Small intestine (tissue), 7 donors: ENCODE results near the gene ZNF526. TPM values are rescaled to one million over a fixed set of nuclear protein-coding genes. Genes with fewer than 3 reads are reported as not detected.
A peak's percentile ranks its signal among the peaks of the same experiment; 100 is the strongest.
"Not testable (repeated sequence)": the region's sequence is repeated elsewhere in the genome, so short reads cannot be mapped to it uniquely, and the experiment has no call there.

Experiments
- DNase-seq, 2 donors: peaks; one replicate each; pipeline versions ENCODE4 v3.0.0 to v3.0.0-alpha.2; 2013
- FAIRE-seq: peaks from 2 replicates; lab custom pipeline; 2012; peaks lifted over from hg19 to GRCh38; lab: Jason Lieb, UNC
- H3K27ac ChIP-seq, 3 donors: one replicate each; pipeline ENCODE4 v1.5.1; 2013; ENCODE audit warnings: low read length in 2 of 3, mild to moderate bottlenecking in 2 of 3, control low read depth in 1 of 3, inconsistent platforms in 1 of 3, low read depth in 1 of 3, moderate library complexity in 1 of 3
- H3K27me3 ChIP-seq, 3 donors: one replicate each; pipeline ENCODE4 v1.6.1; 2013; ENCODE audit warnings: low read length in 3 of 3, inconsistent platforms in 1 of 3; ENCODE audit not compliant: control insufficient read depth in 3 of 3, insufficient read depth in 3 of 3
- H3K36me3 ChIP-seq, 3 donors: one replicate each; pipeline ENCODE4 v1.6.1; 2013; ENCODE audit warnings: low read length in 3 of 3, inconsistent platforms in 1 of 3, low read depth in 1 of 3, mild to moderate bottlenecking in 1 of 3, moderate library complexity in 1 of 3; ENCODE audit not compliant: control insufficient read depth in 3 of 3, insufficient read depth in 2 of 3
- H3K4me1 ChIP-seq, 3 donors: one replicate each; pipeline ENCODE4 v1.6.1; 2013; ENCODE audit warnings: low read length in 2 of 3, inconsistent platforms in 1 of 3, low read depth in 1 of 3, mild to moderate bottlenecking in 1 of 3, moderate library complexity in 1 of 3; ENCODE audit not compliant: control insufficient read depth in 3 of 3, insufficient read depth in 2 of 3
- H3K4me3 ChIP-seq, 3 donors: one replicate each; pipeline ENCODE4 v1.5.1; 2013; ENCODE audit warnings: low read length in 3 of 3, control low read depth in 1 of 3, inconsistent platforms in 1 of 3, low read depth in 1 of 3, mild to moderate bottlenecking in 1 of 3, moderate library complexity in 1 of 3
- H3K9me3 ChIP-seq, 2 donors: one replicate each; pipeline ENCODE4 v1.6.1; 2013; ENCODE audit warnings: low read depth in 1 of 2, low read length in 1 of 2; ENCODE audit not compliant: control insufficient read depth in 2 of 2, insufficient read depth in 1 of 2
- WGBS, 3 donors: extraction: QIAGEN DNeasy Blood & Tissue Kit; methylation state at CpG; one replicate each; pipeline ENCODE4 v1.1.7; 2013; 5-methylcytosine and 5-hydroxymethylcytosine counted together
- polyA plus RNA-seq, 4 donors: library from polyadenylated mRNA; stranded (reverse) in 3 of 4; unstranded in 1 of 4; fragments of 200-250 nt in 3 of 4; fragments of 120-200 nt in 1 of 4; gene quantifications; one replicate each; pipeline versions ENCODE4 v1.2.1 to v1.2.3, GENCODE V29; 2013
- donor health status: healthy with polysubstance abuse.
- donor health status: control.
- donor health status: control.
- donor health status: Bipolar disorder and iron deficiency.
- donor health status: healthy.

The ZNF526 gene
- polyA plus RNA-seq, 4 donors = 3.2 to 11.3 (median 4.4) TPM

- WGBS, 3 donors = 1% methylated on average over 25 to 66 of the region's 71 CpGs
- FAIRE-seq = no peak
Observed at GRCh38 chr19:42253245-42254088, 33.4 kb downstream of the ZNF526 start.

GRCh38 chr19:42254089-42254849, 34.2 kb downstream of the ZNF526 start:
- Histone ChIP-seq H3K27me3 (no peaks in the 10 kb centered on the region), H3K4me1 (peaks cover 8 to 32% (median 16%) of the 10 kb centered on the region in 3 donors), H3K4me3 (peak overlapping the region; percentile 86 to 100 (median 88)), H3K27ac (peak overlapping the region; percentile 79 to 99 (median 97)), H3K9me3 (no peaks in the 10 kb centered on the region), H3K36me3 (peaks cover 0 to 36% (median 3%) of the 10 kb centered on the region in 3 donors)
- peak; percentile 83 to 93 for DNase-seq
- 0% methylated on average over 33 to 69 of the region's 70 CpGs for WGBS, 3 donors
- FAIRE-seq = no peak

More at GRCh38 chr19:42253245-42254088, 33.4 kb downstream of the ZNF526 start:
- peaks cover 3 to 44% (median 5%) of the 10 kb centered on the region in 3 donors for H3K36me3 ChIP-seq
- peak overlapping the region; percentile 79 to 99 (median 97) for H3K27ac ChIP-seq
- H3K4me1 ChIP-seq = peaks cover 8 to 32% (median 16%) of the 10 kb centered on the region in 3 donors
- H3K4me3 ChIP-seq = peak overlapping the region; percentile 86 to 100 (median 88)
- no peaks in the 10 kb centered on the region for H3K27me3 ChIP-seq
- DNase-seq = peak; percentile 51 to 67
- H3K9me3 ChIP-seq = no peaks in the 10 kb centered on the region

- no peaks in the 10 kb centered on the region for H3K27me3 ChIP-seq
- H3K4me3 ChIP-seq = peak within 1 kb of the TSS; percentile 86 to 100 (median 88)
- DNase-seq (peak; percentile 92 to 99), FAIRE-seq (no peak)
- H3K9me3 ChIP-seq = no peaks in the 10 kb centered on the region
- 1% methylated on average over 47 to 75 of the region's 75 CpGs for WGBS, 3 donors
- H3K4me1 ChIP-seq = peaks cover 8 to 35% (median 16%) of the 10 kb centered on the region in 3 donors
- peak within 1 kb of the TSS; percentile 79 to 99 (median 97) for H3K27ac ChIP-seq
- H3K36me3 ChIP-seq = peaks cover 0 to 28% (median 0%) of the 10 kb centered on the region in 3 donors
Observed at GRCh38 chr19:42254850-42255765, 35.0 kb downstream of the ZNF526 start, which contains the start of gene ERF. TSS of gene ERF (minus strand) at chr19:42255128. CDS start at chr19:42254999, 129 bp downstream.

DNA sequence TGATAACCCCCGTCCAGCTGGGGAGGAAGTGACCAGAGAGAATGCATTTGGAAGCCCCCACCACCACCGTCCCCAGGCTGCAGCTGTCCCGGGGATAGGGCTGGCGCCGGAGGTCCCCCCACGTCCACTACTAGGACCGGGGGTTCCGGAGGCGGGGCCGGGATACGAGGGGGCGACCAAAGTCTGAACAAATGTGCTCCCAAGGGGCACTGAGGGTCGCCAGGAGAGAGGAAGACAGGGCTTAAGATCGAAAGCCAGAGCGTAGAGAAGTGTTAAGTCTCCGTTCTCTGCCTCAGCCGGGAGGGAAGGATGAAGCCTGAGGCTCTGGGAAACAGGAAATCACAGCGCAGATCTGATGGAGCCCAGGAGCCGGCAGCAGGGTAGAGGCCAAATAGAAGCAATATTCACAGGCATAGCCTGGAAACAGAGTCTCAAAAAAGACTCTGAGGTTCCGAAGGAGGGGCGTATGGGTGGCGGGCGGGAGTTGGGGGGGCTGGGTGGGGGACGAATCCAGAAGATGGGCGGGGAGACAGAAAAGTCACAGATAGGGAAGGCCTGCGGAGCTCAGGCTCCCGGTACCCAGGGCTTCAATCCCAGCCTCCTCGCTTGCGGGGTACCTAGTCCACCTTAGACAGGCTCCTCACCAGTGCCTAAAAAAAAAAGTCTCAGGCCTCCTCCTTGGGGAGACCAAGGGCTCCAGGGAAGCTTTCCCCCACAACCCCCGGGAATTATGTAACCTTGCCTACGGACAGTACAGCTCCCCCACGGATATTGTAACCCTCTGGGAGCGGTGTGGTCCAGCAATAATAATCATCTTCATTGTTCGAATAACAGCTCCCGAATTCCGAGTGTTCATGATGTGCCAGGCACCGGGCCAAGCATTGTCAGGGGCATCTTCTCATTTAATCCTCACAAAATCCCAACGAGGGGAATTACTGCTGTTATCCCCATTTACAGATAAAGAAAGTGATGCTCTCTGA, 35.9 kb downstream of the ZNF526 start:
- FAIRE-seq = no peak
- DNase-seq = peak in 1 of 2 donors; percentile 68

DNA sequence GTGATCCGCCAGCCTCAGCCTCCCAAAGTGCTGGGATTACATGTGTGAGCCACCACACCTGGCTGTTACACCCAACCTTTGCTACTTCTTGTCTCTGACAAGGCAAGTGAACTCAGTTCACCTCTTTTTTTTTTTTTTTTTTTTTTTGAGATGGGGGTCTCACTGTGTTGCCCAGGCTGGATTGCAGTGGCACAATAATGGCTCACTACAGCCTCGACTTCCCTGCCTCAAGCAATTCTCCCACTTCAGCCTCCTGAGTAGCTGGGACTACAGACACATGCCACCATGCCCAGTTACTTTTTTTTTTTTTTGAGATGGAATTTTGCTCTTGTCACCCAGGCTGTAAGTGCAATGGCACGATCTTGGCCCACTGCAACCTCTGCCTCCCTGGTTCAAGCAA, 37.7 kb downstream of the ZNF526 start:
- 56 to 77% (median 59%) methylated on average over 3 of the region's 3 CpGs for WGBS, 3 donors
- not testable (repeated sequence) for H3K9me3 ChIP-seq, H3K27me3 ChIP-seq, H3K4me3 ChIP-seq, FAIRE-seq, H3K36me3 ChIP-seq, DNase-seq
- Histone ChIP-seq H3K4me1 (peaks cover 0 to 11% (median 0%) of the 10 kb centered on the region in 3 donors), H3K27ac (peak overlapping the region in 1 of 3 donors; percentile 4)

More for the DNA sequence above, 35.9 kb downstream of the ZNF526 start:
- Histone ChIP-seq H3K9me3 (no peaks in the 10 kb centered on the region), H3K36me3 (peaks cover 0 to 18% (median 0%) of the 10 kb centered on the region in 3 donors), H3K27ac (peak overlapping the region; percentile 59 to 91 (median 88)), H3K27me3 (no peaks in the 10 kb centered on the region), H3K4me1 (peaks cover 6 to 26% (median 15%) of the 10 kb centered on the region in 3 donors), H3K4me3 (peak overlapping the region; percentile 51 to 86 (median 66))
- 5 to 9% (median 6%) methylated on average over 38 of the region's 38 CpGs for WGBS, 3 donors

- Histone ChIP-seq H3K27ac (no peak overlapping the region), H3K27me3 (no peaks in the 10 kb centered on the region), H3K36me3 (no peaks in the 10 kb centered on the region), H3K9me3 (no peaks in the 10 kb centered on the region), H3K4me3 (no peak overlapping the region), H3K4me1 (peaks cover 0 to 3% (median 0%) of the 10 kb centered on the region in 3 donors)
- FAIRE-seq = no peak
- DNase-seq = no peak
- WGBS, 3 donors = 81 to 92% (median 89%) methylated on average over 3 of the region's 3 CpGs
Observed at GRCh38 chr19:42261763-42262162, 41.7 kb downstream of the ZNF526 start.

- peaks cover 0 to 19% (median 7%) of the 10 kb centered on the region in 3 donors for H3K4me1 ChIP-seq
- not testable (repeated sequence) for H3K4me3 ChIP-seq, FAIRE-seq, H3K27ac ChIP-seq, H3K27me3 ChIP-seq, H3K36me3 ChIP-seq, DNase-seq, H3K9me3 ChIP-seq
- WGBS, 3 donors = 94% methylated on average over 4 of the region's 4 CpGs
Observed at GRCh38 chr19:42266105-42266504, 46.0 kb downstream of the ZNF526 start.
